ENCODE results near the gene MEGF11.

DNA sequence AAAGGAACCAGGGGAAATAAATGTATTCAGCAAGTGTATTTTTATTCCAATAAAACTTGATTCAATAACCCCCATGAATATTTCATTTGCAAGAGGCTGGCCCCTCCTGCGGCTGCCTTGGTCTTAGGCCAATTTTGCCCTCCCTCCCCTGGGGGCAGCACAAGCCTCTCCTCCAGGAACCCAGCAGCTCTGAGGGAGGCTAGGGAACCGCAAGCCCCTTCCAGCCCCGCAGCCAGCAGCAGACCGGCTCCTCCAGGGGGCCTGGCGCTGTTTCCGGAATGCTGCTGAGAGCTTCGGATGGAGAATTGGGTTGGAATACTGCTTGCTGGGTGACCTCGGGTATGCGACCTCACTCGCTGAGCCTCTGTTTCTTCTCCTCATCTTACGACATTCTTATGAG, 234.2 kb downstream of the MEGF11 start:
- TF ChIP-seq, protein P1, sequence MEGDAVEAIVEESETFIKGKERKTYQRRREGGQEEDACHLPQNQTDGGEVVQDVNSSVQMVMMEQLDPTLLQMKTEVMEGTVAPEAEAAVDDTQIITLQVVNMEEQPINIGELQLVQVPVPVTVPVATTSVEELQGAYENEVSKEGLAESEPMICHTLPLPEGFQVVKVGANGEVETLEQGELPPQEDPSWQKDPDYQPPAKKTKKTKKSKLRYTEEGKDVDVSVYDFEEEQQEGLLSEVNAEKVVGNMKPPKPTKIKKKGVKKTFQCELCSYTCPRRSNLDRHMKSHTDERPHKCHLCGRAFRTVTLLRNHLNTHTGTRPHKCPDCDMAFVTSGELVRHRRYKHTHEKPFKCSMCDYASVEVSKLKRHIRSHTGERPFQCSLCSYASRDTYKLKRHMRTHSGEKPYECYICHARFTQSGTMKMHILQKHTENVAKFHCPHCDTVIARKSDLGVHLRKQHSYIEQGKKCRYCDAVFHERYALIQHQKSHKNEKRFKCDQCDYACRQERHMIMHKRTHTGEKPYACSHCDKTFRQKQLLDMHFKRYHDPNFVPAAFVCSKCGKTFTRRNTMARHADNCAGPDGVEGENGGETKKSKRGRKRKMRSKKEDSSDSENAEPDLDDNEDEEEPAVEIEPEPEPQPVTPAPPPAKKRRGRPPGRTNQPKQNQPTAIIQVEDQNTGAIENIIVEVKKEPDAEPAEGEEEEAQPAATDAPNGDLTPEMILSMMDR (IDR thresholded peaks at IDR 0.05): no peak
- TF ChIP-seq POLR2A (IDR thresholded peaks at IDR 0.05): no peak
- TF ChIP-seq EP300 (IDR thresholded peaks at IDR 0.05): no peak
